Loucy (cell line): ENCODE measurements around the gene ZDHHC22.

Experiments used
- H2AFZ ChIP-seq: fragments of 200-600 bp; sonication (generic); 2 replicates; pipeline ENCODE4 v1.6.0; 2016; ENCODE audit warnings: antibody characterized with exemption, mild to moderate bottlenecking, low read length, moderate library complexity
- H3F3A ChIP-seq: fragments of 200-600 bp; 2 replicates; pipeline ENCODE4 v1.6.0; 2016; ENCODE audit warnings: antibody characterized with exemption, low read depth, mild to moderate bottlenecking
- H3K27me3 ChIP-seq: fragments of 200-600 bp; sonication (generic); 2 replicates; pipeline ENCODE4 v1.6.1; 2014; ENCODE audit warnings: low read length, mild to moderate bottlenecking; ENCODE audit not compliant: insufficient read depth, poor library complexity, severe bottlenecking
- H3K36me3 ChIP-seq: fragments of 200-600 bp; sonication (generic); 2 replicates; pipeline ENCODE4 v1.6.1; 2016; ENCODE audit warnings: low read length; ENCODE audit not compliant: insufficient read depth
- H3K4me1 ChIP-seq: fragments of 200-600 bp; sonication (generic); 2 replicates; pipeline ENCODE4 v1.5.1; 2014; ENCODE audit warnings: low read length, mild to moderate bottlenecking; ENCODE audit not compliant: insufficient read depth, poor library complexity, severe bottlenecking
- H3K4me2 ChIP-seq: fragments of 200-600 bp; sonication (generic); 2 replicates; pipeline ENCODE4 v1.6.0; 2014; ENCODE audit warnings: antibody characterized with exemption, low read length, low read depth, mild to moderate bottlenecking; ENCODE audit not compliant: poor library complexity, severe bottlenecking
- H3K4me3 ChIP-seq: fragments of 200-600 bp; sonication (generic); 2 replicates; pipeline ENCODE4 v1.5.1; 2014; ENCODE audit warnings: low read length, mild to moderate bottlenecking, mixed read lengths; ENCODE audit not compliant: poor library complexity, severe bottlenecking
- H3K79me2 ChIP-seq: fragments of 200-600 bp; sonication (generic); 2 replicates; pipeline ENCODE4 v1.6.1; 2014; ENCODE audit warnings: low read length; ENCODE audit not compliant: insufficient read depth
- H3K9ac ChIP-seq: fragments of 200-600 bp; sonication (generic); 2 replicates; pipeline ENCODE4 v1.6.0; 2014; ENCODE audit warnings: mild to moderate bottlenecking, low read depth, low read length, moderate library complexity; ENCODE audit not compliant: poor library complexity, severe bottlenecking
- H3K9me2 ChIP-seq: fragments of 200-600 bp; sonication (generic); replicated peaks from 2 replicates; pipeline ENCODE4 v1.6.1; 2016; ENCODE audit warnings: low read depth, low read length, mixed read lengths
- H3K9me3 ChIP-seq: fragments of 200-600 bp; sonication (generic); 2 replicates; pipeline ENCODE4 v1.6.1; 2014; ENCODE audit warnings: mild to moderate bottlenecking, antibody characterized with exemption, low read length, low read depth; ENCODE audit not compliant: insufficient read depth
- H4K20me1 ChIP-seq: fragments of 200-600 bp; sonication (generic); 2 replicates; pipeline ENCODE4 v1.6.0; 2014; ENCODE audit warnings: antibody characterized with exemption, low read length, mild to moderate bottlenecking; ENCODE audit not compliant: insufficient read depth, poor library complexity, severe bottlenecking
- EZH2phosphoT487 ChIP-seq: fragments of 200-600 bp; IDR thresholded peaks from 2 replicates; pipeline ENCODE4 v1.6.1; 2018; ENCODE audit warnings: antibody characterized with exemption, mild to moderate bottlenecking, moderate library complexity, borderline replicate concordance
- TF ChIP-seq, protein P1 (sequence below): fragments of 200-600 bp; sonication (generic); conservative IDR thresholded peaks from 2 replicates; pipeline ENCODE4 v1.5.1; 2014; ENCODE audit warnings: mild to moderate bottlenecking, antibody characterized with exemption, low read length

The ZDHHC22 gene

DNA sequence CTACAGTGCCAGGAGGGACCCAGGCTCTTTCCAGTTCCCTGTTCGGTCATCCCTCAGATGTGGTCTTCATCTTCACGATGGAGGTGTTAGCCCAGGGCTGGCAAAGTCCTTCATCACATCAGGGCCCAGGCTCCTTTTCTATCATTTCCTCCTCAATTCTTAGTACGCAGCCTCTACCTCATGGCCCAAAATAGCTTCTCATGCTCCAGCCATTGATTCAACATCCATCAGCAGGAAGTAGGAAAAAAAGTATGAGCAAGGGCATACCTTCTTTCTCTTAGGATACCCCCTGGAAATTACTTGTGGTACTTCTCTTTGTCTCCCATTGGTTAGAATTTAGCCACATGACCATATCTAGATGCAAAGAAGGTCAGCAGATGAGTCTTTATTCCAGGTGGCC, 12.2 kb upstream of the ZDHHC22 start:
- Histone ChIP-seq H3K4me1 (peaks cover 3% of the 10 kb centered on the region), H3K4me2 (no peak overlapping the region), H3K9me2 (no peaks in the 10 kb centered on the region), H4K20me1 (no peaks in the 10 kb centered on the region), H3F3A (no peaks in the 10 kb centered on the region), H3K27me3 (no peaks in the 10 kb centered on the region), H3K9ac (no peak overlapping the region), H3K9me3 (no peaks in the 10 kb centered on the region), H3K4me3 (no peak overlapping the region), H2AFZ (no peak overlapping the region), H3K36me3 (no peaks in the 10 kb centered on the region), H3K79me2 (no peaks in the 10 kb centered on the region)
- no peak for TF ChIP-seq EZH2phosphoT487
- TF ChIP-seq, protein P1, sequence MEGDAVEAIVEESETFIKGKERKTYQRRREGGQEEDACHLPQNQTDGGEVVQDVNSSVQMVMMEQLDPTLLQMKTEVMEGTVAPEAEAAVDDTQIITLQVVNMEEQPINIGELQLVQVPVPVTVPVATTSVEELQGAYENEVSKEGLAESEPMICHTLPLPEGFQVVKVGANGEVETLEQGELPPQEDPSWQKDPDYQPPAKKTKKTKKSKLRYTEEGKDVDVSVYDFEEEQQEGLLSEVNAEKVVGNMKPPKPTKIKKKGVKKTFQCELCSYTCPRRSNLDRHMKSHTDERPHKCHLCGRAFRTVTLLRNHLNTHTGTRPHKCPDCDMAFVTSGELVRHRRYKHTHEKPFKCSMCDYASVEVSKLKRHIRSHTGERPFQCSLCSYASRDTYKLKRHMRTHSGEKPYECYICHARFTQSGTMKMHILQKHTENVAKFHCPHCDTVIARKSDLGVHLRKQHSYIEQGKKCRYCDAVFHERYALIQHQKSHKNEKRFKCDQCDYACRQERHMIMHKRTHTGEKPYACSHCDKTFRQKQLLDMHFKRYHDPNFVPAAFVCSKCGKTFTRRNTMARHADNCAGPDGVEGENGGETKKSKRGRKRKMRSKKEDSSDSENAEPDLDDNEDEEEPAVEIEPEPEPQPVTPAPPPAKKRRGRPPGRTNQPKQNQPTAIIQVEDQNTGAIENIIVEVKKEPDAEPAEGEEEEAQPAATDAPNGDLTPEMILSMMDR = no peak

DNA sequence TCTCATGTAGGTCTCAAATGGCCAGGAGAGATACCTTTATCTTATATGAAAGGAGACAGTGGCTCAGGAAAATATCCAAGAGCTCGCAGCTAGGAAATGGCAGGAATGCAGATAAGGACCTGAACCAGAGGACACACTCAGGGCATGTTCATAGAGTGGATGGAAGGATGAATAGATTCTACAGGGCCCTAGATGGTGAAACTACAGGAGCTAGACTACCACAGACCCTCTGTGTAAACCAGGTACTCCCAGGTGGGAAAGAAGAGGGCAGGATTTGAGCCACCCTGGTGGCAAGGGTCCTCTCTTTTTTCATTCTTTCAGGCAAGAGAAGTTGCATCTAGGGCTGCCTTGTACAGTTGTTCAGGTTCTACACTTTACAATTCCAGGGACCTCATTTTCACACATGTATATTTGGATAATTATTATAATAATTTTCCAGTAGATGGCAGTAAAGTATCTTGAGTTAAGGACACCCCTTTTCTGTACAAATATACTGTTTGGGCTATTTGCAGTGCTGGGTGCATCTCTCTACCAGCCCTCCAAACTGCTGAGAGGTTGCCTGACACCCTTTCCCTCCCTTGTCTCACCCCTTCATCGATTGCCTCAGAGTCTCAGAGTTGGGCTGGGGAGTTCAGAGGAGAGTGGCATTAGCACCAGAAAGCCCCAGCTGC, 10.5 kb upstream of the ZDHHC22 start:
- TF ChIP-seq, protein P1 = no peak; the same call in none of the 2 replicates
- TF ChIP-seq EZH2phosphoT487 = no peak
- Histone ChIP-seq H3K4me2 (peak overlapping the region; percentile 42), H3K4me3 (no peak overlapping the region), H3K27me3 (no peaks in the 10 kb centered on the region), H3K36me3 (no peaks in the 10 kb centered on the region), H3K9me2 (no peaks in the 10 kb centered on the region), H3K79me2 (no peaks in the 10 kb centered on the region), H3F3A (no peaks in the 10 kb centered on the region), H2AFZ (peak overlapping the region; percentile 68; the same call in 1 of the 2 replicates), H3K4me1 (peaks cover 3% of the 10 kb centered on the region), H4K20me1 (no peaks in the 10 kb centered on the region), H3K9ac (no peak overlapping the region), H3K9me3 (no peaks in the 10 kb centered on the region)

DNA sequence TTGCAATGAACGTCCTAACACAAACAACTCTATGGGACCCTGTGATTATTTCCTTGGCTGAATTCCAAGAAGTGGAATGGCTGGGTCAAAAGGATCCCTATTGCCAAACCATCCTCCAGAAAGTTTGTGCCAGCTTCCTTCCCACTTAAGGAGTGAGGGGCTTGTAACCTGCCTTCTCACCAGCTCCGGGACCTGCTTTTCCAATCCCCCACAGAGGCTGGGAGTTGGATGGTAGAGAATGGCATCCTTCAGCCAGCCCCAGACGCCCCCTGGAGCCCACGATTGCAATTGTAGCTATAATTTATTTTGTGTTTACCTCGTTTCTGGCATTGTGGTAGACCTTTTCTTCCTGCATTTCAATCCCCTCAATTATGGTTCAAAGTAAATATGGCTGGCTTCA, 9.7 kb upstream of the ZDHHC22 start:
- Histone ChIP-seq H3K4me2 (peak overlapping the region; percentile 42), H3K4me3 (no peak overlapping the region), H3K36me3 (no peaks in the 10 kb centered on the region), H3K9me2 (no peaks in the 10 kb centered on the region), H3F3A (no peaks in the 10 kb centered on the region), H2AFZ (peak overlapping the region; percentile 68), H3K4me1 (peaks cover 3% of the 10 kb centered on the region), H3K9ac (no peak overlapping the region), H3K27me3 (no peaks in the 10 kb centered on the region), H3K9me3 (no peaks in the 10 kb centered on the region), H3K79me2 (no peaks in the 10 kb centered on the region), H4K20me1 (no peaks in the 10 kb centered on the region)
- TF ChIP-seq EZH2phosphoT487 = no peak
- TF ChIP-seq, protein P1 = peak; percentile 85
